Mucosa of rectum (tissue), 2 donors: ENCODE results near the gene SPEF2.

ENCODE experiments used
- H3K27ac ChIP-seq, 2 donors: one replicate each; pipeline ENCODE4 v1.7.0; 2013; ENCODE audit warnings: inconsistent platforms in 2 of 2, low read depth in 2 of 2, low read length in 2 of 2
- H3K27me3 ChIP-seq, 2 donors: one replicate each; pipeline ENCODE4 v1.7.0; 2013; ENCODE audit warnings: low read length in 2 of 2; ENCODE audit not compliant: control insufficient read depth in 2 of 2, insufficient read depth in 2 of 2
- H3K36me3 ChIP-seq, 2 donors: one replicate each; pipeline ENCODE4 v1.7.0; 2013; ENCODE audit warnings: low read length in 2 of 2; ENCODE audit not compliant: control insufficient read depth in 2 of 2, insufficient read depth in 2 of 2
- H3K4me1 ChIP-seq, 2 donors: one replicate each; pipeline ENCODE4 v1.7.0; 2013; ENCODE audit warnings: low read length in 2 of 2, mild to moderate bottlenecking in 1 of 2; ENCODE audit not compliant: control insufficient read depth in 2 of 2, insufficient read depth in 2 of 2
- H3K4me3 ChIP-seq, 2 donors: one replicate each; pipeline ENCODE4 v1.7.0; 2013; ENCODE audit warnings: low read length in 2 of 2
- H3K9ac ChIP-seq, 2 donors: one replicate each; pipeline ENCODE4 v1.7.0; 2013; ENCODE audit warnings: low read length in 2 of 2, low read depth in 1 of 2, mild to moderate bottlenecking in 1 of 2
- H3K9me3 ChIP-seq, 2 donors: one replicate each; pipeline ENCODE4 v1.7.0; 2013; ENCODE audit warnings: low read length in 2 of 2; ENCODE audit not compliant: control insufficient read depth in 2 of 2
- donor health status: healthy.
- donor health status: Normal muscosa, but diverticular disease.

SPEF2 gene

GRCh38 chr5:35651002-35651756, 33.5 kb downstream of the SPEF2 start:
- Histone ChIP-seq H3K36me3 (no peaks in the 10 kb centered on the region), H3K27ac (no peak overlapping the region), H3K4me1 (no peaks in the 10 kb centered on the region), H3K4me3 (no peak overlapping the region), H3K9me3 (no peaks in the 10 kb centered on the region), H3K27me3 (no peaks in the 10 kb centered on the region), H3K9ac (no peak overlapping the region)

- no peak overlapping the region for H3K27ac ChIP-seq
Measured at GRCh38 chr5:35656721-35657120, 39.1 kb downstream of the SPEF2 start.

GRCh38 chr5:35657877-35658276, 40.2 kb downstream of the SPEF2 start:
- Histone ChIP-seq H3K27me3 (no peaks in the 10 kb centered on the region), H3K27ac (no peak overlapping the region), H3K4me1 (no peaks in the 10 kb centered on the region), H3K36me3 (no peaks in the 10 kb centered on the region), H3K9ac (no peak overlapping the region), H3K9me3 (no peaks in the 10 kb centered on the region), H3K4me3 (no peak overlapping the region)

More at GRCh38 chr5:35656721-35657120, 39.1 kb downstream of the SPEF2 start:
- Histone ChIP-seq H3K27me3 (no peaks in the 10 kb centered on the region), H3K9ac (no peak overlapping the region), H3K4me1 (no peaks in the 10 kb centered on the region), H3K36me3 (no peaks in the 10 kb centered on the region), H3K9me3 (no peaks in the 10 kb centered on the region), H3K4me3 (no peak overlapping the region)

- H3K9ac ChIP-seq = no peak overlapping the region
- no peaks in the 10 kb centered on the region for H3K4me1 ChIP-seq
- no peak overlapping the region for H3K4me3 ChIP-seq
Measured at GRCh38 chr5:35659556-35659955, 41.9 kb downstream of the SPEF2 start.

DNA sequence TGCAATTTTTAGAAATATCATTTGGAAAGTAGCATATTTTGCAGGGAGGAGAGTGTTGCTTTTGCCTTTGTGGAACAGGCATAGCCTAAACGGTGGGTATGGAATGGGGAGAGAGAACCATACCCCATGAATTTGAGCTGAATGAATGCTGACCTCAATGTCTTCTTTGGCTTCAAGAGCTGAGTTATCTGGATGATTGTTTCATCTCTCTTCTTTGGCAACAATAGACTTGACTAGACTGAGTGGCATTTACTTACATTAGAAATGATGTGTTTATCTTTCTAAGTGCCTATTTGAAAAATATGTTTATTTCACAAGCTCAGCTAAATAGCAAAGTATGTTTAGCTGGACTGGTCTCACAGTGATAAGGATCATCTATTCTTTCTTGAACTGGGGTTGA, 42.8 kb downstream of the SPEF2 start:
- no peak overlapping the region for H3K27ac ChIP-seq
- H3K4me1 ChIP-seq = no peaks in the 10 kb centered on the region
- H3K4me3 ChIP-seq = no peak overlapping the region
- no peaks in the 10 kb centered on the region for H3K36me3 ChIP-seq
- no peaks in the 10 kb centered on the region for H3K27me3 ChIP-seq
- H3K9me3 ChIP-seq = no peaks in the 10 kb centered on the region
- H3K9ac ChIP-seq = no peak overlapping the region

More at GRCh38 chr5:35659556-35659955, 41.9 kb downstream of the SPEF2 start:
- H3K36me3 ChIP-seq = no peaks in the 10 kb centered on the region
- H3K27ac ChIP-seq = no peak overlapping the region
- H3K9me3 ChIP-seq = no peaks in the 10 kb centered on the region
- H3K27me3 ChIP-seq = no peaks in the 10 kb centered on the region

DNA sequence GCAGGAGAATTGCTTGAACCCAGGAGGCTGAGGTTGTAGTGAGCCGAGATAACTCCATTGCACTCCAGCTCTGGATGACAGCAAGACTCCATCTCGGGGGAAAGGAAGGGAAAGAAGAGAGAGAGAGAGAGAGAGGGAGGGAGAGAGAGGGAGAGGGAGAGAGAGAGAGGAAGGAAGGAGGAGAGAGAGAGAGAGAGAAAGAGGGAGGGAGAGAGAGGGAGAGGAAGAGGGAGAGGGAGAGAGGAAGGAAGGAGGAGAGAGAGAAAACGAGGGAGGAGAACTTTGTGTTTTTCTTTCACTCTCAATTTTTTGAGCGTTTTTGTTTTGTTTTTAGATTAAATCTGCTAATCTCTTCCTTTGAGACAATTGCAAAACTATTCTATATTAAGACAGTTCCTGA, 46.9 kb downstream of the SPEF2 start:
- H3K36me3 ChIP-seq = no peaks in the 10 kb centered on the region
- no peaks in the 10 kb centered on the region for H3K9me3 ChIP-seq
- H3K4me3 ChIP-seq = no peak overlapping the region
- H3K9ac ChIP-seq = no peak overlapping the region
- H3K27me3 ChIP-seq = no peaks in the 10 kb centered on the region
- H3K27ac ChIP-seq = no peak overlapping the region
- no peaks in the 10 kb centered on the region for H3K4me1 ChIP-seq

DNA sequence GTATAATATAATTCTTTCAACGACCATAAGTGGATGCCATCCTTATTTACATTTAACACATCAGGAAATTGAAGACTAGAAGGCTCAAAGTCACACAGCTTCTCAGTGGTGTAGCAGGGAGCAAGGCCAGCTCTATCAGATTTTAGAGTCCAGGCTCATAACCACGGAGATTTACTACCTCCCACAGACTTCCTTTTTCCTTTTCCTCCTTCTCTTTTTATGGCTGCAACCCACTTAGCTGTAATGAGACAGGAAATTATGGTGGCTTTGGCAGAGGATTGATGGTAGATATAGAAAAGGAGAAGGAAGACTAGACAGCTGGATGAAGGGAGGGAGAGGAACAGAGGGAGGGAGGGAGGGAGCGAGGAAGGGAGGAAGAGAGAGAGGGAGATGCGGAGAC, 47.4 kb downstream of the SPEF2 start:
- Histone ChIP-seq H3K4me3 (no peak overlapping the region), H3K9me3 (no peaks in the 10 kb centered on the region), H3K4me1 (no peaks in the 10 kb centered on the region), H3K27ac (no peak overlapping the region), H3K36me3 (no peaks in the 10 kb centered on the region), H3K9ac (no peak overlapping the region), H3K27me3 (no peaks in the 10 kb centered on the region)

- Histone ChIP-seq H3K27ac (no peak overlapping the region), H3K4me3 (no peak overlapping the region), H3K36me3 (no peaks in the 10 kb centered on the region), H3K27me3 (no peaks in the 10 kb centered on the region), H3K9ac (no peak overlapping the region), H3K4me1 (no peaks in the 10 kb centered on the region), H3K9me3 (no peaks in the 10 kb centered on the region)
Measured at GRCh38 chr5:35668319-35668718, 50.7 kb downstream of the SPEF2 start.

DNA sequence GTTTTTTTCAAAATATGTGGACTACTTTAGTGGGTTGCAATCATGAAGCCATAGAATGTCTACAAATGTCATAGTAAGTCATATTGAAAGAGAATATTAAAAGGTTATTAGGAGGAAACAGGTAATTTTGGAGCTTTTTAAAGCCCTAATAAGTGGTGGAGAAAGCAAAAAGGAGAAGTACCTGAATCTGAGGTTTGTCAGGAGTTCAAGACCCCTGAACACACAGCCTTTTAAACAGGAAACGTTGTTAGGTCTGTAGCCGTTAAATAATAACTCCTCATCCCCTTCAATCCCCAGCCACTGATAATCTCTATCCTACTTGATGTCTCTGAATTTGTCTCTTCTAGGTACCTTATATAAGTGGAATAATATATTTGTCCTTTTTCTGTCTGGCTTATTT, 51.1 kb downstream of the SPEF2 start:
- Histone ChIP-seq H3K9me3 (no peaks in the 10 kb centered on the region), H3K9ac (no peak overlapping the region), H3K27ac (no peak overlapping the region), H3K4me3 (no peak overlapping the region), H3K27me3 (no peaks in the 10 kb centered on the region), H3K36me3 (no peaks in the 10 kb centered on the region), H3K4me1 (no peaks in the 10 kb centered on the region)

- H3K4me1 ChIP-seq = no peaks in the 10 kb centered on the region
- no peak overlapping the region for H3K27ac ChIP-seq
- no peaks in the 10 kb centered on the region for H3K36me3 ChIP-seq
- H3K9ac ChIP-seq = no peak overlapping the region
- H3K27me3 ChIP-seq = no peaks in the 10 kb centered on the region
- H3K9me3 ChIP-seq = no peaks in the 10 kb centered on the region
- H3K4me3 ChIP-seq = no peak overlapping the region
Measured at GRCh38 chr5:35671541-35672295, 54.1 kb downstream of the SPEF2 start.
